HepG2 (cell line): ENCODE measurements around the gene CCDC14. TPM values are rescaled to one million over a fixed set of nuclear protein-coding genes. Genes with fewer than 3 reads are reported as not detected.

Experiments used
- ATAC-seq: fragments of 200-7000 bp; cut with Tn5 transposase; 3 replicates; pipeline ENCODE4 v1.9.1; 2020; ENCODE audit warnings: mild to moderate bottlenecking, moderate library complexity
- BruUV-seq: library from RNA; stranded (reverse); fragments of 400-500 nt; replicated peaks from 2 replicates; lab custom pipeline; 2021; lab: Mats Ljungman, UMichigan
- CTCF ChIA-PET: fragments of 300-600 bp; formaldehyde crosslinking; extraction: SDS; loops from one replicate; lab custom pipeline; 2021; ENCODE audit warnings: low total read pairs, inconsistent platforms, low intra/inter-chr PET ratio; lab: Yijun Ruan, JAX
- POLR2A ChIA-PET: fragments of 350-600 bp; sonication (Branson Sonifier 250); formaldehyde crosslinking; loops from one replicate; lab custom pipeline; 2020; ENCODE audit warnings: antibody characterized with exemption, inconsistent platforms; lab: Yijun Ruan, JAX
- DNase-seq: peaks from one replicate; pipeline ENCODE4 v3.0.0-alpha.2; 2015; ENCODE audit warnings: low spot score
- FAIRE-seq: peaks from 3 replicates; lab custom pipeline; 2011; peaks lifted over from hg19 to GRCh38; lab: Jason Lieb, UNC
- H2AFZ ChIP-seq: one replicate; pipeline ENCODE4 v1.6.1; 2011; ENCODE audit warnings: low read length, inconsistent platforms
- H3K27ac ChIP-seq: fragments of 300-600 bp; 3 replicates; pipeline ENCODE4 v1.8.0; 2011; ENCODE audit warnings: mixed run types, mild to moderate bottlenecking, mixed read lengths, low read length, inconsistent platforms; ENCODE audit not compliant: insufficient read depth; ENCODE audit errors: extremely low read length
- H3K27me3 ChIP-seq, 2 experiments: fragments of 200-600 bp in 1 of 2; 2 replicates in 1 of 2; 3 replicates in 1 of 2; pipeline versions ENCODE4 v1.6.0 to v1.8.0; 2011; ENCODE audit warnings: low read length in 2 of 2, mild to moderate bottlenecking in 2 of 2, moderate library complexity in 2 of 2, inconsistent platforms in 1 of 2; ENCODE audit not compliant: insufficient read depth in 2 of 2, control insufficient read depth in 1 of 2
- H3K36me3 ChIP-seq, 2 experiments: fragments of 200-600 bp in 1 of 2; replicated peaks in 1 of 2; 2 replicates in 1 of 2; 3 replicates in 1 of 2; pipeline versions ENCODE4 v1.5.1 to v1.8.0; 2011; ENCODE audit warnings: low read length in 2 of 2, inconsistent platforms in 1 of 2; ENCODE audit not compliant: insufficient read depth in 2 of 2, control insufficient read depth in 1 of 2
- H3K4me1 ChIP-seq: 2 replicates; pipeline ENCODE4 v1.5.1; 2012; ENCODE audit warnings: low read length, inconsistent platforms; ENCODE audit not compliant: insufficient read depth
- H3K4me2 ChIP-seq: 2 replicates; pipeline ENCODE4 v1.6.0; 2011; ENCODE audit warnings: low read depth, low read length, inconsistent platforms
- H3K4me3 ChIP-seq, 3 experiments: fragments of 200-600 bp in 1 of 3; sonication (generic), shearing (Covaris generic) in 1 of 3; replicated peaks in 1 of 3; 2 replicates each; pipeline ENCODE4 v1.5.1; 2011 to 2016; ENCODE audit warnings: low read length in 3 of 3, inconsistent platforms in 2 of 3, low read depth in 2 of 3, mild to moderate bottlenecking in 2 of 3, control low read depth in 1 of 3, mixed read lengths in 1 of 3; ENCODE audit not compliant: insufficient read depth in 1 of 3
- H3K79me2 ChIP-seq: one replicate; pipeline ENCODE4 v1.6.1; 2011; ENCODE audit warnings: low read length, inconsistent platforms; ENCODE audit not compliant: insufficient read depth
- H3K9ac ChIP-seq: 2 replicates; pipeline ENCODE4 v1.6.0; 2011; ENCODE audit warnings: mild to moderate bottlenecking, low read depth, low read length, inconsistent platforms; ENCODE audit not compliant: insufficient read depth
- H3K9me3 ChIP-seq: 2 replicates; pipeline ENCODE4 v1.5.1; 2012; ENCODE audit warnings: mild to moderate bottlenecking, low read length
- H4K20me1 ChIP-seq: 2 replicates; pipeline ENCODE4 v1.6.0; 2011; ENCODE audit warnings: inconsistent platforms, mild to moderate bottlenecking, low read length, moderate library complexity; ENCODE audit not compliant: insufficient read depth
- ATM ChIP-seq: fragments of 450-650 bp; IDR thresholded peaks from 2 replicates; pipeline ENCODE4 v1.7.1; 2017; ENCODE audit warnings: mild to moderate bottlenecking, borderline replicate concordance
- EHMT2 ChIP-seq: fragments of 200-600 bp; sonication (generic); IDR thresholded peaks from 2 replicates; pipeline ENCODE4 v1.7.0; 2017; ENCODE audit warnings: antibody characterized with exemption, low read depth, low read length, borderline replicate concordance
- FOSL2 ChIP-seq: sonication (generic); formaldehyde crosslinking; IDR thresholded peaks from 2 replicates; pipeline ENCODE4 v1.4.0; 2020; ENCODE audit warnings: missing genetic modification reagents
- MTA3 ChIP-seq: sonication (generic); formaldehyde crosslinking; IDR thresholded peaks from 2 replicates; pipeline ENCODE4 v1.4.0; 2020; ENCODE audit warnings: missing genetic modification reagents
- SMAD1 ChIP-seq: sonication (generic); formaldehyde crosslinking; IDR thresholded peaks from 2 replicates; pipeline ENCODE4 v1.4.0; 2020; ENCODE audit warnings: missing genetic modification reagents, low read depth, mild to moderate bottlenecking, borderline replicate concordance
- SMARCC2 ChIP-seq: fragments of 450-650 bp; IDR thresholded peaks from 2 replicates; pipeline ENCODE4 v1.6.1; 2017; ENCODE audit warnings: antibody characterized with exemption, mild to moderate bottlenecking
- SP4 ChIP-seq: sonication (generic); formaldehyde crosslinking; IDR thresholded peaks from 2 replicates; pipeline ENCODE4 v1.8.1; 2023; ENCODE audit warnings: mild to moderate bottlenecking, missing genetic modification reagents
- TEAD2 ChIP-seq: sonication (generic); formaldehyde crosslinking; IDR thresholded peaks from 2 replicates; pipeline ENCODE4 v1.9.0; 2021; ENCODE audit warnings: missing genetic modification reagents
- TGIF2 ChIP-seq: IDR thresholded peaks from 2 replicates; pipeline ENCODE4 v1.6.1; 2016; ENCODE audit warnings: control low read depth, missing compliant biosample characterization
- ZNF367 ChIP-seq: sonication (generic); formaldehyde crosslinking; IDR thresholded peaks from 2 replicates; pipeline ENCODE4 v1.4.0; 2020; ENCODE audit warnings: missing genetic modification reagents, borderline replicate concordance
- ZNF569 ChIP-seq: sonication (generic); formaldehyde crosslinking; IDR thresholded peaks from 2 replicates; pipeline ENCODE4 v1.5.0; 2020; ENCODE audit warnings: mild to moderate bottlenecking, missing genetic modification reagents, moderate library complexity, borderline replicate concordance
- ZNF598 ChIP-seq: sonication (generic); formaldehyde crosslinking; IDR thresholded peaks from 2 replicates; pipeline ENCODE4 v1.5.1; 2020; ENCODE audit warnings: mild to moderate bottlenecking, missing genetic modification reagents, borderline replicate concordance
- ZNF782 ChIP-seq: sonication (generic); formaldehyde crosslinking; IDR thresholded peaks from 2 replicates; pipeline ENCODE4 v1.4.0; 2020; ENCODE audit warnings: missing genetic modification reagents, mild to moderate bottlenecking, borderline replicate concordance
- in situ Hi-C: cut with HindIII; loops from 2 replicates; pipeline ENCODE4 v1.10.0; 2017; ENCODE audit warnings: low pct_unique_long_range_greater_than_20kb; ENCODE audit not compliant: extremely low pct_ligation_motif_present
- intact Hi-C: fragments of 100-400 bp; cut with micrococcal nuclease; formaldehyde crosslinking; loops from one replicate; pipeline ENCODE4 v1.10.0; 2022; ENCODE audit not compliant: unreplicated experiment
- polyA plus RNA-seq, 8 experiments: library from polyadenylated mRNA; depleted of rRNA in 3 of 8; stranded (reverse) in 7 of 8; unstranded in 1 of 8; fragments of >200 nt; fragmentation: Illumina TruSeq in 4 of 8; extraction: Trizol in 4 of 8; gene quantifications; 2 replicates each; pipeline versions ENCODE4 v1.2.1 to v1.2.3, GENCODE V29; 2011 to 2016; ENCODE audit warnings: low read depth in 4 of 8, missing spikeins in 1 of 8, mixed read lengths in 1 of 8; ENCODE audit not compliant: insufficient read depth in 1 of 8
- total RNA-seq, 5 experiments: library from RNA; depleted of rRNA; stranded (reverse); fragments of >200 nt; fragmentation: Illumina TruSeq; extraction: Trizol; gene quantifications; 2 replicates each; pipeline ENCODE4 v1.2.3, GENCODE V29; 2016; ENCODE audit warnings: low read depth in 1 of 5
- TF ChIP-seq, protein P1 (sequence below): IDR thresholded peaks from 2 replicates; pipeline ENCODE4 v1.6.1; 2012; ENCODE audit warnings: inconsistent platforms
- TF ChIP-seq, protein P2 (sequence below): sonication (generic); formaldehyde crosslinking; IDR thresholded peaks from 2 replicates; pipeline ENCODE4 v1.4.0; 2020; ENCODE audit warnings: missing genetic modification reagents, mild to moderate bottlenecking, borderline replicate concordance

CCDC14 gene
- total and polyA plus RNA-seq, 2 of the 13 experiments (the other 11 are each of a cell fraction or from before 2014, with no cell fraction given) = 48.7 to 49.0 TPM

- Histone ChIP-seq H3K9me3 (peaks cover 14% of the 10 kb centered on the region; the same call in 1 of the 2 replicates), H4K20me1 (no peaks in the 10 kb centered on the region), H3K79me2 (no peaks in the 10 kb centered on the region), H3K36me3 (peaks cover 0 to 21% of the 10 kb centered on the region in 2 experiments; a peak in 2 of 5 replicates), H3K4me2 (no peak overlapping the region), H3K4me1 (no peaks in the 10 kb centered on the region), H3K9ac (no peak overlapping the region), H3K4me3 (no peak overlapping the region), H2AFZ (no peak overlapping the region), H3K27me3 (no peaks in the 10 kb centered on the region), H3K27ac (no peak overlapping the region)
- intact Hi-C loops = no loop called here
- no peak for FAIRE-seq
- no peak for DNase-seq
- no peak for TF ChIP-seq TGIF2 (CRISPR knock-in tag)
- no peak for TF ChIP-seq SMARCC2
- TF ChIP-seq MTA3 (CRISPR knock-in tag) = no peak
- no peak for TF ChIP-seq ATM
- TF ChIP-seq, protein P1, sequence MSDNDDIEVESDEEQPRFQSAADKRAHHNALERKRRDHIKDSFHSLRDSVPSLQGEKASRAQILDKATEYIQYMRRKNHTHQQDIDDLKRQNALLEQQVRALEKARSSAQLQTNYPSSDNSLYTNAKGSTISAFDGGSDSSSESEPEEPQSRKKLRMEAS = no peak
- no peak for TF ChIP-seq ZNF598
- no peak for TF ChIP-seq SMAD1 (CRISPR knock-in tag)
- no peak for TF ChIP-seq TEAD2 (CRISPR knock-in tag)
- TF ChIP-seq ZNF569 (CRISPR knock-in tag) = no peak
- TF ChIP-seq, protein P2, sequence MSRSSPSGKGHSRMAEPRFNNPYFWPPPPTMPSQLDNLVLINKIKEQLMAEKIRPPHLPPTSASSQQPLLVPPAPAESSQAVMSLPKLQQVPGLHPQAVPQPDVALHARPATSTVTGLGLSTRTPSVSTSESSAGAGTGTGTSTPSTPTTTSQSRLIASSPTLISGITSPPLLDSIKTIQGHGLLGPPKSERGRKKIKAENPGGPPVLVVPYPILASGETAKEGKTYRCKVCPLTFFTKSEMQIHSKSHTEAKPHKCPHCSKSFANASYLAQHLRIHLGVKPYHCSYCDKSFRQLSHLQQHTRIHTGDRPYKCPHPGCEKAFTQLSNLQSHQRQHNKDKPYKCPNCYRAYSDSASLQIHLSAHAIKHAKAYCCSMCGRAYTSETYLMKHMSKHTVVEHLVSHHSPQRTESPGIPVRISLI = no peak
- no peak for TF ChIP-seq EHMT2
- TF ChIP-seq ZNF367 (CRISPR knock-in tag) = no peak
- no peak for TF ChIP-seq FOSL2
- TF ChIP-seq SP4 (CRISPR knock-in tag) = no peak
- TF ChIP-seq ZNF782 (CRISPR knock-in tag) = no peak
- ChIA-PET POLR2A (no interaction called here), CTCF (no interaction called here)
- ATAC-seq = no peak
- BruUV-seq = no TSS peak
- in situ Hi-C loops = no loop called here
Observed at GRCh38 chr3:123920868-123921267, 40.2 kb downstream of the CCDC14 start.
